NB4 (cell line): ENCODE measurements around the gene PLA2G6.

Experiments used
- DNase-seq: peaks from one replicate; pipeline ENCODE4 v3.0.0; 2010; ENCODE audit warnings: low read depth
- H3K4me3 ChIP-seq: one replicate; pipeline ENCODE4 v1.5.1; 2011; ENCODE audit warnings: mild to moderate bottlenecking, low read depth, low read length, moderate library complexity
- MYC ChIP-seq: IDR thresholded peaks from 2 replicates; pipeline ENCODE4 v1.6.1; 2011; ENCODE audit warnings: low read depth, low read length
- POLR2A ChIP-seq: IDR thresholded peaks from 2 replicates; pipeline ENCODE4 v1.6.1; 2011; ENCODE audit warnings: mild to moderate bottlenecking; ENCODE audit not compliant: insufficient read length; ENCODE audit errors: extremely low read depth
- TF ChIP-seq, protein P1 (sequence below): IDR thresholded peaks from one replicate; pipeline ENCODE4 v1.5.1; 2012; ENCODE audit warnings: low read depth, low read length
- TF ChIP-seq, protein P2 (sequence below): IDR thresholded peaks from 2 replicates; pipeline ENCODE4 v1.6.1; 2011; ENCODE audit warnings: low read depth, low read length

The PLA2G6 gene

DNA sequence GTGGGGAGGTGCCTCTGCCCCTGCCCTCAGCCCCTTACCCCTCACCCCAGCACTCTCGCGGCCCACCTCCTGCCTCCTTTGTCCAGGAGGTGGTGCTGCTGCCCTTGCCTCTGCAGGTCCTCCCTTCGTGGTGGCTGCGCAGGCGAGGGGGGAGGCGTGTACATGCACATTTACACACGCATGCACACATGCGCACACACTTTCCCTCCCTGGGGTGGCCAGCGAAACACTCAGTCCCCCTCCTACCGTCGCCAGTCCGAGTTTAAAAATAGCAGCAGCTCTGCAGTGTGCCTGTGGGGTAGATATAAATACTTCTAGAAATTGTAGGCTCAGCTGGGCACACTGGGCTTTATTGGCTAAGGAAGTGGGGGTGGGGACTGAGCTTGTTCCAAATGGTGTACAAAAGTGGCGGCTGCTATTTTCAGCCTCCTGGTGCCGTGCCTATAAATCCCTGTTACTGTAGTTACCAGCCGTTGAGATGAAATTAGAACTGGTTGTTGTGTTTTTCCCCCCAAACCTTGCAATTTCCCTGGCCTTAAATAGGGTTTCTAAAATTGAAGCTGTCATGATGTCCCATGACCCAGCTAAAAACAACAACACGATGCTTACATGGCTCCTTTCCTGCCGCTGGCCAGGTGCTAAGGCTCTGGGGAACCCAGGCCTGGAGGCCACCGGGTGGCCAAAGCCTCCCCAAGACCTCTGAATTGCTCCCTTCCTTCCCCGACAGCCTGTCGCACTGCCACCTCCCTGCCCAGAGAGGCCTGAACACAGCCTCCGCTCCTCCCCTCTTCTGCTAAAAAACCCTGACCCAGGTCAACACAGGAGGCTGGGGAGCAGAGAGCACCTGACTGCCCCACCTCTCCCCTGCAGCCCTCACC is 112.0 kb downstream of the PLA2G6 start:
- DNase-seq = peak; percentile 47

DNA sequence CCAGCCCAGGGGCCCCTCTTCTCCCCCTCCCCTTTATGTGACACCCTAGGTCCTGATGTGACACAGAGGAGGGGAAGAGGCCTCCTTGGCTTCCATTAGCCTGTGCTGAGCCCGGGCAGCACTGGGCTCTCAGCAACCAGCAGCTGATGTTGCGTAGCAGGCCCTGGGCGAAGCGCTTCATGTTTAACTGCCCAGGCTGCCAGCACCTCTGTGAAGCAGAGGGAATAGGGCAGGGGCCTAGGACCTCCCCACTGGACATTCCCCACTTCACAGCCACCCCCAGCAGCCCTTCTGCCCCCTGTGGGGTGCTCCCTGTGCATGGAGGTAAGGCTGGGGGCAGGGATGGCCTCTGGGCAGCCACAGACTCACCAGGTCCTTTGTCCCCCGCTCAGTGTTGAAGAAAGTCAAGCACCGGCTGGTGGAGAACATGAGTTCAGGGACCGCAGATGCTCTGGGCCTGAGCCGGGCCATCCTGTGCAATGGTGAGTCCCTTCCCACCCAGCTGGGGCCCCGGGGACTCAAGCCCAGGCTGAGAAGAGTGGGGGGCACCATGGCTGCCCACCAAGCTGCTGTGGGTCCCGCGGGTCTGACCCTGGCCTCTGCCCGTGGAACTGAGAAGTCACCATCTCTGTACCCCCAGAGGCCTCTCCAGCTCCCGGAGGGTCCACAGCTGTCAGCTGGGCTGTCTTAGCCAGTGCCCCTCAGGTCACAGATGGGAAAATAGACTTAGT is 112.8 kb downstream of the PLA2G6 start:
- TF ChIP-seq MYC (no peak), POLR2A (no peak)
- TF ChIP-seq, protein P1, sequence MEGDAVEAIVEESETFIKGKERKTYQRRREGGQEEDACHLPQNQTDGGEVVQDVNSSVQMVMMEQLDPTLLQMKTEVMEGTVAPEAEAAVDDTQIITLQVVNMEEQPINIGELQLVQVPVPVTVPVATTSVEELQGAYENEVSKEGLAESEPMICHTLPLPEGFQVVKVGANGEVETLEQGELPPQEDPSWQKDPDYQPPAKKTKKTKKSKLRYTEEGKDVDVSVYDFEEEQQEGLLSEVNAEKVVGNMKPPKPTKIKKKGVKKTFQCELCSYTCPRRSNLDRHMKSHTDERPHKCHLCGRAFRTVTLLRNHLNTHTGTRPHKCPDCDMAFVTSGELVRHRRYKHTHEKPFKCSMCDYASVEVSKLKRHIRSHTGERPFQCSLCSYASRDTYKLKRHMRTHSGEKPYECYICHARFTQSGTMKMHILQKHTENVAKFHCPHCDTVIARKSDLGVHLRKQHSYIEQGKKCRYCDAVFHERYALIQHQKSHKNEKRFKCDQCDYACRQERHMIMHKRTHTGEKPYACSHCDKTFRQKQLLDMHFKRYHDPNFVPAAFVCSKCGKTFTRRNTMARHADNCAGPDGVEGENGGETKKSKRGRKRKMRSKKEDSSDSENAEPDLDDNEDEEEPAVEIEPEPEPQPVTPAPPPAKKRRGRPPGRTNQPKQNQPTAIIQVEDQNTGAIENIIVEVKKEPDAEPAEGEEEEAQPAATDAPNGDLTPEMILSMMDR = no peak
- TF ChIP-seq, protein P2, sequence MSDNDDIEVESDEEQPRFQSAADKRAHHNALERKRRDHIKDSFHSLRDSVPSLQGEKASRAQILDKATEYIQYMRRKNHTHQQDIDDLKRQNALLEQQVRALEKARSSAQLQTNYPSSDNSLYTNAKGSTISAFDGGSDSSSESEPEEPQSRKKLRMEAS = no peak
- H3K4me3 ChIP-seq = no peak overlapping the region
- DNase-seq = no peak

More for the DNA sequence above, 112.0 kb downstream of the PLA2G6 start:
- no peak for TF ChIP-seq MYC
- TF ChIP-seq, protein P2 = no peak
- TF ChIP-seq, protein P1 = peak; percentile 33
- TF ChIP-seq POLR2A = no peak
- no peak overlapping the region for H3K4me3 ChIP-seq

DNA sequence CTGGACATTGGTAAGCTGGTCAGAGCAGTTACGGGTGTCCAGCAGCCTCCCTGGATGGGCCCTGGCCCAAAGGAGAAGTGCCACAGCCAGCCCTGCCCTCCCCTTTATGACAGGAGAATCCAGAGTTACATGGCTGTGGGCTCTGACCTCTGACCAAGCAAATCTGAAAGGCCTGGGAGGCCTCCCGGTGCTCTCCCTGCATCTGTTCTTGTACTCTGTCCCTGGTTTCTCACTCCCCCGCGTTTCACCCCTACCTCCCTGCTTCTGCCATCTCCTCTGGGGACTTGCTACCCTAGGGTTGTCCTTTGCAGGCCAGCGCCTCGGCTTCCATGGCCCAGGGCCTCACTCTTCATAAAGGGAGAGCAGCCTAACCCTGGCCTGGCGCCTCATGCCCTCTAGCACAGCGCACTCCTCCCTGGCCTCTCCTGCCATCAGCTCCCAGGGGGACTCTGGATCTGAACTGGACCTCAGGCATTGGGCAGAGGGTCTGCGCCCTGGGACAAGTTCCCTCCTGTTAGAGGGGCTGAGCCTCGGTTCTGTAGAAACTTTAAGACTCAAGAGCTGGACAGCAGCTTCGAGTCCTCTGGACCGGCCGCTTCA is 113.8 kb downstream of the PLA2G6 start:
- DNase-seq = peak; percentile 31
- no peak for TF ChIP-seq MYC
- TF ChIP-seq, protein P1 = no peak
- TF ChIP-seq, protein P2 = no peak
- TF ChIP-seq POLR2A = no peak

DNA sequence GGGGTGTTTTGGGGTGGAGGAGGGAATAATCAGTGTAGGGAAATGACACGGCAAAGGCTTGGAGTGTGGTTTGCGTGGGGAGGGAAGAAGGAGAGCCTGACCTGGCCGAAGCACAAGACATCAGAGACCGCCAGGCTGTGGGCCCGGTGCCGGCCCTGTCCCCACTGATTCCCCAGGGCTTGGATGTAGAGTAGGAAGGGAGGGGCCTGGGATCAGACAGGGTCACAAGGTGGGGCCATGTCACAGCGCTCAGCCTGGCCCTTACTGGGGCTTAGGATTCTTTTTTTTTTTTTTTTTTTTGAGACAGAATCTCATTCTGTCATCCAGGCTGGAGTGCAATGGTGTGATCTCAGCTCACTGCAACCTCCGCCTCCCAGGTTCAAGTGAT is 114.6 kb downstream of the PLA2G6 start:
- no peak overlapping the region for H3K4me3 ChIP-seq
- no peak for DNase-seq
- TF ChIP-seq MYC = no peak
- TF ChIP-seq, protein P1 = no peak
- no peak for TF ChIP-seq POLR2A
- TF ChIP-seq, protein P2 = no peak

More for the DNA sequence above, 113.8 kb downstream of the PLA2G6 start:
- no peak overlapping the region for H3K4me3 ChIP-seq

DNA sequence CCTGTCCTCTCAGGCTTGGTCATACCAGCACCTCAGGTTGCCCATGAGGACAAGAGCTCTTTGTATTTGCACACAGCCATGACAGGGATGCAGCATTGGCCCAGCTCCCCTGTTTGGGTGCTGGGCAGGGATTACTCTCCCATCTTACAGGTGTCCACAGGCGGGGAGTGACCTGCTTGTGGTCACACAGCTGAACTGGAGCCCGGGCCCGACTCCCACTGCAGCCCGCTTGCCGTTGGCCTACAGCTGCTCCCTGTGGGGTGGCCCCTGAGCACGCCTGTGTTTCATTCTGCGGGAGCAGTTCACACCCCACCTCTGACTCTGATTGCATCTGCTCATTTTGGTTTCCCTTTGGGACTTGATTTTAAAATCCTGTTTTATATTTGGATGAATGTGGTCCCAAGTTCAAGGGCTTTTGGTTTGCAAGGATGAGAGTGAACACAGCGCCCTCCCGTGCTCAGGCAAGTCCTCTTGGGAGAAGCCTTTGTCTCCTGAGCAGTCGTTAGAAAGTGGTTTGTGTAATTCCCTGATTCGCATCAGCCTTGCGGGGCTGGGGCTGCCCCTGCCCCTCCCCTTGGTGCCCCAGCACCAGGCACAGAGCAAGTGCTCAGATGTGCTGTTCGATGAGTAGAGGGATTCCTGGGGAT is 115.1 kb downstream of the PLA2G6 start:
- TF ChIP-seq, protein P1 = peak; percentile 19
- TF ChIP-seq, protein P2 = no peak
- no peak overlapping the region for H3K4me3 ChIP-seq
- no peak for DNase-seq
